H1 (cell line): ENCODE results near the gene SLC8B1. TPM values are rescaled to one million over a fixed set of nuclear protein-coding genes. Genes with fewer than 3 reads are reported as not detected.

Experiments used
- CTCF ChIA-PET: fragments of 300-600 bp; sonication (Branson Sonifier 250); formaldehyde crosslinking; loops from one replicate; lab custom pipeline; 2021; ENCODE audit not compliant: partially characterized antibody; lab: Charles Lee
- POLR2A ChIA-PET: fragments of 300-600 bp; sonication (Branson Sonifier 250); formaldehyde crosslinking; loops from one replicate; lab custom pipeline; 2021; ENCODE audit warnings: inconsistent platforms; ENCODE audit not compliant: partially characterized antibody; lab: Charles Lee
- DNase-seq, 2 experiments: peaks; one replicate each; pipeline versions ENCODE4 v3.0.0 to v3.0.0-alpha.2; 2010 to 2022; ENCODE audit warnings: low spot score in 2 of 2, low read depth in 1 of 2, mixed read lengths in 1 of 2
- FAIRE-seq: peaks from 2 replicates; lab custom pipeline; 2011; peaks lifted over from hg19 to GRCh38; lab: Jason Lieb, UNC
- H2AFZ ChIP-seq: 2 replicates; pipeline ENCODE4 v1.8.1; 2012; ENCODE audit warnings: low read length, inconsistent platforms
- H2AK5ac ChIP-seq: 2 replicates; pipeline ENCODE4 v1.6.1; 2013; ENCODE audit warnings: low read depth, low read length
- H2BK120ac ChIP-seq: replicated peaks from 2 replicates; pipeline ENCODE3; 2013; ENCODE audit warnings: low read depth, low read length, inconsistent platforms
- H2BK12ac ChIP-seq: 2 replicates; pipeline ENCODE4 v1.6.1; 2013; ENCODE audit warnings: low read depth, low read length
- H2BK15ac ChIP-seq: 2 replicates; pipeline ENCODE4 v1.6.1; 2013; ENCODE audit warnings: low read length
- H2BK20ac ChIP-seq: 2 replicates; pipeline ENCODE4 v1.6.1; 2013; ENCODE audit warnings: low read length
- H2BK5ac ChIP-seq: 2 replicates; pipeline ENCODE4 v1.6.1; 2013; ENCODE audit warnings: low read depth, low read length
- H3K14ac ChIP-seq: 2 replicates; pipeline ENCODE4 v1.6.1; 2013; ENCODE audit warnings: inconsistent platforms; ENCODE audit not compliant: insufficient read length
- H3K18ac ChIP-seq: 2 replicates; pipeline ENCODE4 v1.6.1; 2013; ENCODE audit warnings: low read length; ENCODE audit errors: extremely low read depth
- H3K23ac ChIP-seq: 2 replicates; pipeline ENCODE4 v1.6.1; 2013; ENCODE audit warnings: inconsistent platforms; ENCODE audit not compliant: insufficient read length
- H3K23me2 ChIP-seq: 2 replicates; pipeline ENCODE4 v1.6.1; 2013; ENCODE audit warnings: low read depth, low read length
- H3K27ac ChIP-seq: 2 replicates; pipeline ENCODE4 v1.6.1; 2011; ENCODE audit warnings: low read depth, low read length, inconsistent platforms
- H3K27me3 ChIP-seq, 4 experiments: replicated peaks in 1 of 4; 1 replicate in 1 of 4; 2 replicates in 3 of 4; pipeline versions ENCODE4 v1.6.1 to v1.8.1; 2011 to 2013; ENCODE audit warnings: low read length in 3 of 4, mild to moderate bottlenecking in 3 of 4, inconsistent platforms in 2 of 4, mixed read lengths in 2 of 4, moderate library complexity in 1 of 4; ENCODE audit not compliant: control insufficient read depth in 3 of 4, insufficient read depth in 3 of 4; ENCODE audit errors: extremely low read depth in 1 of 4
- H3K36me3 ChIP-seq, 4 experiments: 2 replicates each; pipeline versions ENCODE4 v1.6.1 to v1.8.1; 2011 to 2013; ENCODE audit warnings: mild to moderate bottlenecking in 4 of 4, low read length in 3 of 4, moderate library complexity in 2 of 4, control low read depth in 1 of 4, inconsistent platforms in 1 of 4; ENCODE audit not compliant: insufficient read depth in 4 of 4, control insufficient read depth in 2 of 4
- H3K4ac ChIP-seq: replicated peaks from 2 replicates; pipeline ENCODE3; 2013; ENCODE audit warnings: low read length, low read depth, mixed read lengths, inconsistent platforms; ENCODE audit not compliant: insufficient read length
- H3K4me1 ChIP-seq, 4 experiments: replicated peaks in 1 of 4; 1 replicate in 1 of 4; 2 replicates in 3 of 4; pipeline versions ENCODE4 v1.6.1 to v1.8.1; 2011 to 2013; ENCODE audit warnings: low read length in 3 of 4, inconsistent platforms in 2 of 4, mixed read lengths in 1 of 4; ENCODE audit not compliant: insufficient read depth in 4 of 4, control insufficient read depth in 3 of 4
- H3K4me2 ChIP-seq, 2 experiments: 2 replicates each; pipeline versions ENCODE4 v1.6.1 to v1.8.1; 2011 to 2013; ENCODE audit warnings: low read depth in 2 of 2, low read length in 2 of 2, control low read depth in 1 of 2, inconsistent platforms in 1 of 2, mild to moderate bottlenecking in 1 of 2; ENCODE audit not compliant: insufficient read depth in 1 of 2
- H3K4me3 ChIP-seq, 4 experiments: fragments of 200-600, 300-600 bp in 1 of 4; sonication (generic), shearing (Covaris generic), sonication (Bioruptor Twin) in 1 of 4; 2 replicates each; pipeline versions ENCODE4 v1.5.1 to v1.8.1; 2011 to 2016; ENCODE audit warnings: low read length in 4 of 4, low read depth in 3 of 4, control low read depth in 2 of 4, inconsistent platforms in 2 of 4, mild to moderate bottlenecking in 2 of 4, mixed read lengths in 1 of 4, moderate library complexity in 1 of 4; ENCODE audit not compliant: insufficient read depth in 2 of 4; ENCODE audit errors: extremely low read depth in 1 of 4
- H3K56ac ChIP-seq: replicated peaks from 2 replicates; pipeline ENCODE3; 2013; ENCODE audit warnings: low read depth, mild to moderate bottlenecking, mixed read lengths, low read length, inconsistent platforms; ENCODE audit not compliant: insufficient read length
- H3K79me1 ChIP-seq: 2 replicates; pipeline ENCODE4 v1.6.1; 2013; ENCODE audit warnings: low read depth, low read length, control low read depth
- H3K79me2 ChIP-seq, 2 experiments: 2 replicates each; pipeline versions ENCODE4 v1.6.1 to v1.8.1; 2012 to 2013; ENCODE audit warnings: low read length in 2 of 2, mild to moderate bottlenecking in 2 of 2, inconsistent platforms in 1 of 2; ENCODE audit not compliant: insufficient read depth in 2 of 2, control insufficient read depth in 1 of 2
- H3K9ac ChIP-seq, 4 experiments: replicated peaks in 1 of 4; 1 replicate in 1 of 4; 2 replicates in 3 of 4; pipeline versions ENCODE4 v1.6.1 to v1.8.1; 2011 to 2013; ENCODE audit warnings: low read depth in 3 of 4, low read length in 3 of 4, control low read depth in 2 of 4, mild to moderate bottlenecking in 2 of 4, moderate library complexity in 2 of 4, inconsistent platforms in 1 of 4; ENCODE audit errors: extremely low read depth in 1 of 4
- H3K9me3 ChIP-seq, 2 experiments: 2 replicates each; pipeline versions ENCODE4 v1.6.1 to v1.8.1; 2012 to 2013; ENCODE audit warnings: mild to moderate bottlenecking in 2 of 2, moderate library complexity in 2 of 2, control low read depth in 1 of 2, inconsistent platforms in 1 of 2, low read depth in 1 of 2, low read length in 1 of 2, mixed read lengths in 1 of 2; ENCODE audit not compliant: insufficient read depth in 2 of 2
- H4K20me1 ChIP-seq, 2 experiments: replicated peaks in 1 of 2; 2 replicates each; pipeline versions ENCODE3 to v1.8.1; 2011 to 2013; ENCODE audit warnings: inconsistent platforms in 2 of 2, low read length in 2 of 2, mild to moderate bottlenecking in 1 of 2; ENCODE audit not compliant: insufficient read depth in 2 of 2, control insufficient read depth in 1 of 2
- H4K5ac ChIP-seq: 2 replicates; pipeline ENCODE4 v1.6.1; 2013; ENCODE audit warnings: low read length, low read depth, mixed read lengths, inconsistent platforms; ENCODE audit not compliant: insufficient read length
- H4K8ac ChIP-seq: 2 replicates; pipeline ENCODE4 v1.8.0; 2013; ENCODE audit warnings: mild to moderate bottlenecking, moderate library complexity, low read length, inconsistent platforms; ENCODE audit not compliant: insufficient read depth; ENCODE audit errors: extremely low read depth
- H4K91ac ChIP-seq: replicated peaks from 2 replicates; pipeline ENCODE3; 2013; ENCODE audit warnings: low read length, mixed read lengths, inconsistent platforms; ENCODE audit not compliant: insufficient read length
- CEBPB ChIP-seq: IDR thresholded peaks from 2 replicates; pipeline ENCODE4 v1.6.1; 2012; ENCODE audit warnings: low read depth, low read length
- GABPA ChIP-seq: IDR thresholded peaks from 2 replicates; pipeline ENCODE4 v1.6.1; 2011; ENCODE audit warnings: mild to moderate bottlenecking, low read length, moderate library complexity, borderline replicate concordance; ENCODE audit not compliant: insufficient read depth
- TAF1 ChIP-seq: IDR thresholded peaks from 2 replicates; pipeline ENCODE4 v1.6.1; 2011; ENCODE audit warnings: mild to moderate bottlenecking, low read depth, low read length
- TAF7 ChIP-seq: optimal IDR thresholded peaks from 2 replicates; pipeline ENCODE3; 2011; ENCODE audit warnings: low read depth, mild to moderate bottlenecking, inconsistent platforms, low read length, moderate library complexity, borderline replicate concordance
- WGBS, 2 experiments: shearing (Covaris generic) in 1 of 2; methylation state at CpG; one replicate each; pipeline versions ENCODE4 v1.1.6 to v1.1.7; 2013 to 2015; ENCODE audit warnings: low lambda C conversion rate in 2 of 2, mixed read lengths in 2 of 2, inconsistent platforms in 1 of 2, low coverage in 1 of 2, missing lambda C conversion rate in 1 of 2; ENCODE audit not compliant: insufficient replicate concordance in 2 of 2, insufficient coverage in 1 of 2, insufficient read length in 1 of 2; ENCODE audit errors: extremely low coverage in 1 of 2, missing lambda C conversion rate in 1 of 2; 5-methylcytosine and 5-hydroxymethylcytosine counted together
- polyA plus RNA-seq, 7 experiments: library from polyadenylated mRNA; depleted of rRNA in 3 of 7; stranded (reverse) in 5 of 7; unstranded in 2 of 7; fragments of >200 nt in 5 of 7; fragments of 200-250 nt in 2 of 7; gene quantifications; 1 replicate in 5 of 7; 2 replicates in 1 of 7; 4 replicates in 1 of 7; pipeline versions ENCODE4 v1.2.1 to v1.2.3, GENCODE V29; 2011 to 2013; ENCODE audit warnings: missing spikeins in 2 of 7, mixed read lengths in 2 of 7
- total RNA-seq: library from RNA; stranded (reverse); fragmentation: NEBNext Ultra II Directional; extraction: Animal tissue kit (Norgen Biotek cat#: 25700); gene quantifications from 2 replicates; pipeline ENCODE4 v1.2.1, GENCODE V29; 2021

SLC8B1 gene
- total and polyA plus RNA-seq, 2 of the 8 experiments (the other 6 are each of a cell fraction or from before 2014, with no cell fraction given), result 11.2 to 19.1 TPM

GRCh38 chr12:113278141-113278540, 56.8 kb downstream of the SLC8B1 start:
- H3K36me3 ChIP-seq, result peaks cover 0 to 2% (median 0%) of the 10 kb centered on the region in 4 experiments; a peak in 2 of 8 replicates
- H3K4ac ChIP-seq, result no peak overlapping the region
- H3K18ac ChIP-seq, result no peak overlapping the region
- DNase-seq (no peak), FAIRE-seq (no peak)
- H3K79me2 ChIP-seq, result no peaks in the 10 kb centered on the region
- no peaks in the 10 kb centered on the region for H3K23me2 ChIP-seq
- H3K9me3 ChIP-seq, result no peaks in the 10 kb centered on the region
- H3K56ac ChIP-seq, result no peak overlapping the region
- no peak overlapping the region for H3K27ac ChIP-seq
- no peak overlapping the region for H2BK20ac ChIP-seq
- peaks cover 0 to 4% of the 10 kb centered on the region in 2 experiments for H4K20me1 ChIP-seq
- WGBS, 2 experiments, result 88% methylated on average over 8 of the region's 8 CpGs; no CpG with 5 or more reads in 1 of the 2 experiments
- no peak overlapping the region for H2AK5ac ChIP-seq
- H3K79me1 ChIP-seq, result no peaks in the 10 kb centered on the region
- POLR2A ChIA-PET, result no interaction called here
- H2BK120ac ChIP-seq, result no peak overlapping the region
- H4K8ac ChIP-seq, result no peak overlapping the region
- no peaks in the 10 kb centered on the region for H3K27me3 ChIP-seq
- CTCF ChIA-PET, result interaction anchor here (0.6 to 1.5 kb wide), 3 partner anchors 10 to 304 kb away, joined by 3 read pairs; no protein-coding TSS in a partner anchor
- no peak overlapping the region for H3K9ac ChIP-seq
- H3K14ac ChIP-seq, result no peak overlapping the region
- no peak overlapping the region for H2BK15ac ChIP-seq
- H4K5ac ChIP-seq, result no peak overlapping the region
- H4K91ac ChIP-seq, result no peak overlapping the region
- no peak overlapping the region for H2BK12ac ChIP-seq
- no peaks in the 10 kb centered on the region for H3K4me1 ChIP-seq
- no peak overlapping the region for H3K4me2 ChIP-seq
- H2BK5ac ChIP-seq, result no peak overlapping the region
- no peak overlapping the region for H3K23ac ChIP-seq
- no peak overlapping the region for H2AFZ ChIP-seq
- TF ChIP-seq GABPA, result no peak
- TF ChIP-seq TAF7, result no peak
- TF ChIP-seq CEBPB, result no peak
- TF ChIP-seq TAF1, result no peak
- TF ChIP-seq, all 59 proteins: peak for 0
- H3K4me3 ChIP-seq, result no peak overlapping the region
